ENCODE measurements around the gene GLB1L. TPM values are rescaled to one million over a fixed set of nuclear protein-coding genes. Genes with fewer than 3 reads are reported as not detected.
"Not testable (repeated sequence)": the region's sequence is repeated elsewhere in the genome, so short reads cannot be mapped to it uniquely, and the experiment has no call there.

The GLB1L gene
- total and polyA plus RNA-seq, 2 donors: 4.2 to 11.3 TPM

GRCh38 chr2:219289537-219290361, 44.5 kb upstream of the GLB1L start:
- Histone ChIP-seq H3K4me1 (ENCODE audit: control insufficient read depth in 2 of 2, insufficient read depth in 2 of 2, low read length in 2 of 2) (peaks cover 4 to 8% of the 10 kb centered on the region in 2 donors), H3K27me3 (ENCODE audit: control insufficient read depth in 2 of 2, insufficient read depth in 1 of 2, low read length in 1 of 2) (peaks cover 4 to 43% of the 10 kb centered on the region in 2 donors), H3K36me3 (ENCODE audit: control insufficient read depth in 2 of 2, insufficient read depth in 2 of 2, low read length in 1 of 2) (peaks cover 6 to 18% of the 10 kb centered on the region in 2 donors), H3K9me3 (ENCODE audit: control insufficient read depth in 2 of 2, insufficient read depth in 1 of 2, low read length in 1 of 2) (no peaks in the 10 kb centered on the region), H3K27ac (ENCODE audit: low read depth in 1 of 2, low read length in 1 of 2) (no peak overlapping the region), H3K4me3 (ENCODE audit: low read length in 2 of 2) (no peak overlapping the region)
- WGBS: 86% methylated on average over 16 of the region's 16 CpGs
- DNase-seq (ENCODE audit: low read depth in 6 of 9, low spot score in 9 of 9): no peak

GRCh38 chr2:219289195-219289536, 43.9 kb upstream of the GLB1L start:
- no peaks in the 10 kb centered on the region for H3K9me3 ChIP-seq (ENCODE audit: control insufficient read depth in 2 of 2, insufficient read depth in 1 of 2, low read length in 1 of 2)
- no peak overlapping the region for H3K4me3 ChIP-seq (ENCODE audit: low read length in 2 of 2)
- WGBS: 95% methylated on average over 6 of the region's 6 CpGs
- H3K27me3 ChIP-seq (ENCODE audit: control insufficient read depth in 2 of 2, insufficient read depth in 1 of 2, low read length in 1 of 2): peaks cover 4 to 38% of the 10 kb centered on the region in 2 donors
- no peak overlapping the region for H3K27ac ChIP-seq (ENCODE audit: low read depth in 1 of 2, low read length in 1 of 2)
- peaks cover 2 to 3% of the 10 kb centered on the region in 2 donors for H3K4me1 ChIP-seq (ENCODE audit: control insufficient read depth in 2 of 2, insufficient read depth in 2 of 2, low read length in 2 of 2)
- DNase-seq (ENCODE audit: low read depth in 6 of 9, low spot score in 9 of 9): no peak
- peaks cover 11 to 24% of the 10 kb centered on the region in 2 donors for H3K36me3 ChIP-seq (ENCODE audit: control insufficient read depth in 2 of 2, insufficient read depth in 2 of 2, low read length in 1 of 2)

- H3K4me1 ChIP-seq (ENCODE audit: control insufficient read depth in 2 of 2, insufficient read depth in 2 of 2, low read length in 2 of 2): peaks cover 0 to 3% of the 10 kb centered on the region in 2 donors
- no peaks in the 10 kb centered on the region for H3K9me3 ChIP-seq (ENCODE audit: control insufficient read depth in 2 of 2, insufficient read depth in 1 of 2, low read length in 1 of 2)
- peaks cover 22 to 38% of the 10 kb centered on the region in 2 donors for H3K36me3 ChIP-seq (ENCODE audit: control insufficient read depth in 2 of 2, insufficient read depth in 2 of 2, low read length in 1 of 2)
- peaks cover 0 to 23% of the 10 kb centered on the region in 2 donors for H3K27me3 ChIP-seq (ENCODE audit: control insufficient read depth in 2 of 2, insufficient read depth in 1 of 2, low read length in 1 of 2)
- no peak overlapping the region for H3K4me3 ChIP-seq (ENCODE audit: low read length in 2 of 2)
- DNase-seq (ENCODE audit: low read depth in 6 of 9, low spot score in 9 of 9): no peak
- no peak overlapping the region for H3K27ac ChIP-seq (ENCODE audit: low read depth in 1 of 2, low read length in 1 of 2)
- WGBS: 89% methylated on average over 10 of the region's 10 CpGs
These were observed 42.5 kb upstream of the GLB1L start for GRCh38 chr2:219287580-219288265.

GRCh38 chr2:219287116-219287440, 41.8 kb upstream of the GLB1L start:
- H3K4me3 ChIP-seq (ENCODE audit: low read length in 2 of 2); H3K27ac ChIP-seq (ENCODE audit: low read depth in 1 of 2, low read length in 1 of 2); DNase-seq (ENCODE audit: low read depth in 6 of 9, low spot score in 9 of 9); H3K4me1 ChIP-seq (ENCODE audit: control insufficient read depth in 2 of 2, insufficient read depth in 2 of 2, low read length in 2 of 2); H3K9me3 ChIP-seq (ENCODE audit: control insufficient read depth in 2 of 2, insufficient read depth in 1 of 2, low read length in 1 of 2): not testable (repeated sequence)
- peaks cover 26 to 44% of the 10 kb centered on the region in 2 donors for H3K36me3 ChIP-seq (ENCODE audit: control insufficient read depth in 2 of 2, insufficient read depth in 2 of 2, low read length in 1 of 2)
- peaks cover 0 to 17% of the 10 kb centered on the region in 2 donors for H3K27me3 ChIP-seq (ENCODE audit: control insufficient read depth in 2 of 2, insufficient read depth in 1 of 2, low read length in 1 of 2)
- WGBS: 95% methylated on average over 6 of the region's 6 CpGs

DNA sequence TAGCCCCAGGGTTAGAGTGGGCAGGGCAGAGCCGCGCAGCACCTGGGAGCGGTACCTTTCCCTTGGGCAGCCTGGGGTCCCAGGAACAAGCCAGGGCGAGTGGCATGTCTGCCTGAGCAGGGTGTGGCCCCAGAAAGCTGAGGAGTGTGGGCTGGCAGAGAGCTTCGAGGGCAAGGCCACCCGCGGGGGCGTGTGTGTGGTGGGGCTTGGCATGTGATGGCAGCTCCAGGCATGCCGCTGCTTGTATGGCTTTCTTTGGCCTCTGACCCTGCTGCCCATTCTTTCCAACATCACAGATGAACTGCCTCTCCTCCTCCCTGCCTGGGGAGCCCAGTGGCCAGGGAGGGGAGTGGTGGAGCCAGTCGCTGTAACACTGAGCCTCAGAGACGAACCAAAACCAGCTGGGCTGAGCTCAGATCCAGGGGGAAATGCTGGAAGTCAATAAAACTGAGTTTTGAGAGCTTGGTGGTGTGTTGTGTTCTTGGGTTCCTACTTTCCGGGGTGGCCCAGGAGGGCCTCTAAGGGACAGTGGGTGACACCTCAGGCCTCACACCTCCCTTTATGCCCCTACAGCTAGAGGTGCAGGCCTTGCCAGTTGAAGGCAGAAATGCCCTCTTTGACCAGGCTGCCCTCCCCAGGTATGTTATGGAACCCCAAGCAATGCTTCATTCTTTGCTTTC, 41.3 kb upstream of the GLB1L start:
- peaks cover 29 to 49% of the 10 kb centered on the region in 2 donors for H3K36me3 ChIP-seq (ENCODE audit: control insufficient read depth in 2 of 2, insufficient read depth in 2 of 2, low read length in 1 of 2)
- no peak overlapping the region for H3K4me3 ChIP-seq (ENCODE audit: low read length in 2 of 2)
- H3K9me3 ChIP-seq (ENCODE audit: control insufficient read depth in 2 of 2, insufficient read depth in 1 of 2, low read length in 1 of 2): no peaks in the 10 kb centered on the region
- 94% methylated on average over 12 of the region's 12 CpGs for WGBS
- peaks cover 0 to 3% of the 10 kb centered on the region in 2 donors for H3K4me1 ChIP-seq (ENCODE audit: control insufficient read depth in 2 of 2, insufficient read depth in 2 of 2, low read length in 2 of 2)
- no peak for DNase-seq (ENCODE audit: low read depth in 6 of 9, low spot score in 9 of 9)
- H3K27ac ChIP-seq (ENCODE audit: low read depth in 1 of 2, low read length in 1 of 2): no peak overlapping the region
- peaks cover 0 to 13% of the 10 kb centered on the region in 2 donors for H3K27me3 ChIP-seq (ENCODE audit: control insufficient read depth in 2 of 2, insufficient read depth in 1 of 2, low read length in 1 of 2)

DNA sequence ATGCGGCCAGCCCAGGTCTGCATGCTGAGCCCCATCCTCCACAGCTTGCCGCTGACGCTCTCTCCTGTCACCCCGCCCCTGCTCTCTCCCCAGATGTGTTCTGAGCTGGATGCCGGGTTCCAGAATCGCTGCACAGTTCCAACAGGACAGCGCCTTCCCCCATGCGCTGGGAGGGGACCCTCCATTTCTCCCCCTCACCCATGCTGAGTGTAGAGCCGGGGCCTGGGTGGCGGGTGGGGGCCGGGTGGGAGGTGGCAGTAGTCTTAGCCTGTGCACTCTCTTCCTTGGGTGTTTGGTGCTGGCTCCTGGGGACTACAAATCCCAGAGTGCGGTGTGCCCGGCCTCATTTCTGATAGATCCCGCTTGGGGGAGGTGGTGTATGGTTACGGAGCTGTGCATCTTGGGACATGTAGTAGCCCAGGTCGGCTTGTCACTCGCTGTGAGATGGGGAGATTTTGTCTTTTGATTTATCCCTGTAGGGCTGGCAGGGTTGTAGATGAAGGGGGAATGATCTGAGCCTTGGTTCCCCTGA, 40.7 kb upstream of the GLB1L start:
- Histone ChIP-seq H3K36me3 (ENCODE audit: control insufficient read depth in 2 of 2, insufficient read depth in 2 of 2, low read length in 1 of 2) (peaks cover 29 to 55% of the 10 kb centered on the region in 2 donors), H3K27ac (ENCODE audit: low read depth in 1 of 2, low read length in 1 of 2) (no peak overlapping the region), H3K4me1 (ENCODE audit: control insufficient read depth in 2 of 2, insufficient read depth in 2 of 2, low read length in 2 of 2) (peaks cover 0 to 4% of the 10 kb centered on the region in 2 donors), H3K9me3 (ENCODE audit: control insufficient read depth in 2 of 2, insufficient read depth in 1 of 2, low read length in 1 of 2) (no peaks in the 10 kb centered on the region), H3K4me3 (ENCODE audit: low read length in 2 of 2) (no peak overlapping the region), H3K27me3 (ENCODE audit: control insufficient read depth in 2 of 2, insufficient read depth in 1 of 2, low read length in 1 of 2) (peaks cover 0 to 8% of the 10 kb centered on the region in 2 donors)
- WGBS: 93% methylated on average over 17 of the region's 17 CpGs
- DNase-seq (ENCODE audit: low read depth in 6 of 9, low spot score in 9 of 9): no peak

DNA sequence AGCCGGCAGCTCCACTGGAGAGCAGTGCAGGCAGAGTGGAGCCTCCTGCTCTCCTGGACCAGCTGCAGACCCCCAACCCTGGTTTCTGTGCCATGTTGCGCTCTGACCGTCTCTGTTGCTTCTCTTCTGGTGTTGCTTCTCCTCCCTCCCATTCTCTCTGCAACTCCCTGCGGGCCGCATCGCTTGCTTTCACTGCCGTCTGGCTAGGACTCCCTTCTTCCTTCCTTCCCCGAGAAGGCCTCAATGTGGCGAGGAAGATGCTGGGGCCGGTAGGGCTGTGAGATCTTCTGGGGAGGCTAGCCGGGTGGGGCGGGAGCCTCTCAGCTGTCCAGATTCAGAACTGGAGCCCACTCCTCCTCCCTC, 40.1 kb upstream of the GLB1L start:
- H3K27ac ChIP-seq (ENCODE audit: low read depth in 1 of 2, low read length in 1 of 2): no peak overlapping the region
- DNase-seq (ENCODE audit: low read depth in 6 of 9, low spot score in 9 of 9): no peak
- 98% methylated on average over 12 of the region's 12 CpGs for WGBS

DNA sequence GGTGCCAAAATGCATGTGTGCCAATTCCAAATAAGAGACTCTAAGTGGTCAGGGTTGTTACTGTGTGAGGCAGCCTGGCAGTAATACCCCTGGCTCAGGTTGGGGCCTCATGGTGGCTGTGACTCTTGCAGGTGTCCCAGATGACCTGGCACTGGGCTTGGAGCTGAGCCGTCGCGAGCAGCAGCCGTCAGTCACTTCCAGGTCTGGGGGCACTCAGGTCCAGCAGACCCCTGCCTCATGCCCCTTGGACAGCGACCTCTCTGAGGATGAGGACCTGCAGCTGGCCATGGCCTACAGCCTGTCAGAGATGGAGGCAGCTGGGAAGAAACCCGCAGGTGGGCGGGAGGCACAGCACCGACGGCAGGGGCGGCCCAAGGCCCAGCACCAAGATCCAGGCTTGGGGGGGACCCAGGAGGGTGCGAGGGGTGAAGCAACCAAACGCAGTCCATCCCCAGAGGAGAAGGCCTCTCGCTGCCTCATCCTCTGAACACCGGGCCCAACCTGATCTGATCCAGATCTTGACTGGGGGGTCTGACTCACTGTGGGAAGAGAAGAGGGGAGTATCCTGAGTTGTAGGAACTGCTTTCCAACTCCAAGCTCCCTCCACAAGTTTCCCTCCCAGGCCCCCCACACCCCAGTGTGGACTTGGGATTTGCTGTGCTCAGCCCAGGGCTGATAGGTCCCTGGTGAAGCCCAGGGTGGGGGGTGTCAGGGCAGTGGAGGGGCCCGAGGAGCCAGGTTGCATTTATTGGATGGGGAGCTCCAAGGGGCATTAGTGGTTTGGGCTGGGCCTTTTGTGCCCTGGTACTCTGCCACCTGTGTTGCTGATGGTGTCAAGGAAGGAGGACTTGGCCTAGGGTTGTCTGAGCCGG, 39.5 kb upstream of the GLB1L start:
- H3K27ac ChIP-seq (ENCODE audit: low read depth in 1 of 2, low read length in 1 of 2): no peak overlapping the region
- DNase-seq (ENCODE audit: low read depth in 6 of 9, low spot score in 9 of 9): no peak
- peaks cover 7 to 16% of the 10 kb centered on the region in 2 donors for H3K4me1 ChIP-seq (ENCODE audit: control insufficient read depth in 2 of 2, insufficient read depth in 2 of 2, low read length in 2 of 2)
- 98% methylated on average over 16 of the region's 16 CpGs for WGBS
- H3K9me3 ChIP-seq (ENCODE audit: control insufficient read depth in 2 of 2, insufficient read depth in 1 of 2, low read length in 1 of 2): no peaks in the 10 kb centered on the region
- H3K4me3 ChIP-seq (ENCODE audit: low read length in 2 of 2): no peak overlapping the region
- no peaks in the 10 kb centered on the region for H3K27me3 ChIP-seq (ENCODE audit: control insufficient read depth in 2 of 2, insufficient read depth in 1 of 2, low read length in 1 of 2)
- H3K36me3 ChIP-seq (ENCODE audit: control insufficient read depth in 2 of 2, insufficient read depth in 2 of 2, low read length in 1 of 2): peaks cover 33 to 59% of the 10 kb centered on the region in 2 donors

More for the DNA sequence above, 40.1 kb upstream of the GLB1L start:
- H3K36me3 ChIP-seq (ENCODE audit: control insufficient read depth in 2 of 2, insufficient read depth in 2 of 2, low read length in 1 of 2): peaks cover 33 to 59% of the 10 kb centered on the region in 2 donors
- no peaks in the 10 kb centered on the region for H3K9me3 ChIP-seq (ENCODE audit: control insufficient read depth in 2 of 2, insufficient read depth in 1 of 2, low read length in 1 of 2)
- H3K27me3 ChIP-seq (ENCODE audit: control insufficient read depth in 2 of 2, insufficient read depth in 1 of 2, low read length in 1 of 2): peaks cover 0 to 2% of the 10 kb centered on the region in 2 donors
- H3K4me1 ChIP-seq (ENCODE audit: control insufficient read depth in 2 of 2, insufficient read depth in 2 of 2, low read length in 2 of 2): peaks cover 1 to 10% of the 10 kb centered on the region in 2 donors
- H3K4me3 ChIP-seq (ENCODE audit: low read length in 2 of 2): no peak overlapping the region

Data from thymus (tissue), 11 donors.